Fibroblast of skin of left quadriceps (primary cell): ENCODE measurements around the gene PRKAR2B.
"Not testable (repeated sequence)": the region's sequence is repeated elsewhere in the genome, so short reads cannot be mapped to it uniquely, and the experiment has no call there.

Source experiments
- DNase-seq, 2 experiments: peaks; one replicate each; pipeline ENCODE4 v3.0.0-alpha.2; 2013; ENCODE audit warnings: low read depth in 2 of 2

PRKAR2B gene

GRCh38 chr7:107048783-107049418 is 4.4 kb downstream of the PRKAR2B start:
- no peak for DNase-seq

GRCh38 chr7:107049480-107049879 is 5.0 kb downstream of the PRKAR2B start:
- DNase-seq = no peak

GRCh38 chr7:107049971-107050532 is 5.5 kb downstream of the PRKAR2B start:
- no peak for DNase-seq

GRCh38 chr7:107051376-107051775 is 6.9 kb downstream of the PRKAR2B start:
- no peak for DNase-seq

DNA sequence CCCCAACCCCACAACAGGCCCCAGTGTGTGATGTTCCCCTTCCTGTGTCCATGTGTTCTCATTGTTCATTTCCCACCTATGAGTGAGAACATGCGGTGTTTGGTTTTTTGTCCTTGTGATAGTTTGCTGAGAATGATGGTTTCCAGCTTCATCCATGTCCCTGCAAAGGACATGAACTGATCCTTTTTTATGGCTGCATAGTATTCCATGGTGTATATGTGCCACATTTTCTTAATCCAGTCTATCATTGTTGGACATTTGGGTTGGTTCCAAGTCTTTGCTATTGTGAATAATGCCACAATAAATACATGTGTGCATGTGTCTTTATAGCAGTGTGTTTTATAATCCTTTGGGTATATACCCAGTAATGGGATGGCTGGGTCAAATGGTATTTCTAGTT is 10.5 kb downstream of the PRKAR2B start:
- not testable (repeated sequence) for DNase-seq

DNA sequence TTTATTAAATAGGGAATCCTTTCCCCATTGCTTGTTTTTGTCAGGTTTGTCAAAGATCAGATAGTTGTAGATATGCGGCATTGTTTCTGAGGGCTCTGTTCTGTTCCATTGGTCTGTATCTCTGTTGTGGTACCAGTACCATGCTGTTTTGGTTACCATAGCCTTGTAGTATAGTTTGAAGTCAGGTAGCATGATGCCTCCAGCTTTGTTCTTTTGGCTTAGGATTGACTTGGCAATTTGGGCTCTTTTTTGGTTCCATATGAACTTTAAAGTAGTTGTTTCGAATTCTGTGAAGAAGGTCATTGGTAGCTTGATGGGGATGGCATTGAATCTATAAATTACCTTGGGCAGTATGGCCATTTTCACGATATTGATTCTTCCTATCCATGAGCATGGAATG is 11.6 kb downstream of the PRKAR2B start:
- DNase-seq = not testable (repeated sequence)

GRCh38 chr7:107056728-107057473 is 12.4 kb downstream of the PRKAR2B start:
- DNase-seq = no peak

GRCh38 chr7:107057474-107057833 is 12.9 kb downstream of the PRKAR2B start:
- no peak for DNase-seq

DNA sequence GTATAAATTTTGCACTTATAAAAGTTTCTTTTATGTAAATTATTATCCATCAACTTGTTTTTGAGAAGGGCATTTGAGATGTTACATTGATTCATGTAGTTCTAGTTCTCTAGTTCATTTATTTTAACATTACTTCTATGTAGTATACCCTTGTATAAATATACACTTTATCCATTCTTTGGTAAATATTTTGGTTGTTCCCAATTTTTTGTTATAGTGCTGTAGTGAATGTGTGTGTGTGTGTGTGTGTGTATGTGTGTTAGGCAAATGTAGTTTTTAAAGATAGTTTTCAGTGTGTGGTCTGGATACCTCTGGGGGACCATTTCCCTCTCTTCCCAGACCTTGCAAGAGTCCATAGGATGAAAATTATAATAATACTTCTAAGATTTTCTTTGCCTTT is 15.0 kb downstream of the PRKAR2B start:
- DNase-seq = no peak

DNA sequence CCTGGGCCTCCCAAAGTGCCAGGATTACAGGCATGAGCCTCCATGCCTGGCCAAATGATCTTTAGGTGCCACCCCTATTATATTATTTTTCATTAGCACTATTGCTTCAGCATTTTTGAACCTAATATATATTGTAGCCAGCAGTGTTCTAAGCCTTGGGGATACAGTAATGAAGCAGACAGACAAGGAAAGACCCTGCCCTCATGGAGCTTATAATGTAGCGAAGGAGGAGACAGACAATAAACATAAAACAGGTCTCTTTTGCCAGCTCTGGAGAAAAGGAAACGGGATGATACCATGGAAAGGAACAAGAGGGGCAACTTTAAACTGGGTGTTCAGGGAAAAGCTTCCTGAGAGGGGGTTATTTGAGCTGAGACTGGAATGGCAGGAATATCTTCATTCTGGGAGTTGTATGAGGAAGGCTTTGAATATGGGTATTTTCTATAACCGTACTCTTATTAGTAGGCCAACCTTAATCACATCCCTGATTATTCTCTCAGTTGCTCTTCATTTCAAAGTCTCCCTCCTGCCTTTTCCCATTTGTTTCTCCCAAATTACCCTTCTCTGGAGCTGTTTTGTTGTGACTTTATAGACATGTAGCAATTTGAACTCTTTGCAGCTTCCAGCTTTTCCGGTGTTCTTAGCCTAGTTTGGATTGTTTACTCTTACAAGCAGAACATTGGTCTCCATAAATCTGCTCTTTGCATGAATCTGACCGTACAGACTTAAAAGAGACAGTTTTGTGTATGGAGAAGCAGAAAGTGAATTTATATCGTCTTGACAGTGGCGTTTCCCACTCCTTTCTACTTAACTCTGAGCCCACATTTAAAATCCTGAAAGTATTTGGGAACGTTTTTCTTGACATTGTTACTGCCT is 19.0 kb downstream of the PRKAR2B start:
- DNase-seq = no peak

- DNase-seq = no peak
Measured at GRCh38 chr7:107064255-107064654, 19.8 kb downstream of the PRKAR2B start.

GRCh38 chr7:107065929-107066247 is 21.4 kb downstream of the PRKAR2B start:
- DNase-seq = no peak

GRCh38 chr7:107068156-107068555 is 23.7 kb downstream of the PRKAR2B start:
- no peak for DNase-seq

GRCh38 chr7:107069457-107069856 is 25.0 kb downstream of the PRKAR2B start:
- DNase-seq = no peak

GRCh38 chr7:107070710-107071109 is 26.2 kb downstream of the PRKAR2B start:
- DNase-seq = no peak

DNA sequence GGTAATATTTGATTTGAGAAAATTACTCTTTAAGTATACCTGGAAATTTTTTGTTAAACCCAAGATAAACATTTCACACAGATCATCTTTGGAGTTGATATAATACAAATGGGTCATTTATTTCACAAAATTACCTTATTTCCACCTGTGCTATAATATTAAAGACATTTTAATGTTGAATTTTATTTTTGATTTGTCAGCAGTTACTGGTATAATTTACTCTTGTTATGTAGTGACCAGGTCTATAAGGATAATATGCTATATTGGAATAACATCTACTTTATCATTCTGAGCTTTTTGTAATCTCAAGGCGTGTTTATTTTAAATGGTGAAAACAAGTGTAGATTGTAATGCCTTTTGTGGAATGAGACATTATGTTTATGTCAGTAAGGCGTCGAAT is 26.6 kb downstream of the PRKAR2B start:
- DNase-seq = no peak

GRCh38 chr7:107072133-107072532 is 27.6 kb downstream of the PRKAR2B start:
- no peak for DNase-seq

- DNase-seq = no peak
Measured at GRCh38 chr7:107075863-107076574, 31.5 kb downstream of the PRKAR2B start.

GRCh38 chr7:107076781-107077698 is 32.5 kb downstream of the PRKAR2B start:
- no peak for DNase-seq

GRCh38 chr7:107077699-107078516 is 33.4 kb downstream of the PRKAR2B start:
- DNase-seq = no peak
